Measurements from ENCODE around the gene TMA7B.

The TMA7B gene

GRCh38 chr22:39932918-39933649 lies 27.1 kb upstream of the TMA7B start:
- in situ Hi-C loops (cut with HindIII; ENCODE audit: low sequenced_read_pairs), result loop anchor here (5.0 kb wide), 1 partner anchor 76 kb away; no protein-coding TSS in a partner anchor

- in situ Hi-C loops (cut with HindIII; ENCODE audit: low sequenced_read_pairs), result loop anchor here (5.0 kb wide), 1 partner anchor 76 kb away; no protein-coding TSS in a partner anchor
These were observed 26.5 kb upstream of the TMA7B start for GRCh38 chr22:39933741-39934140.

DNA sequence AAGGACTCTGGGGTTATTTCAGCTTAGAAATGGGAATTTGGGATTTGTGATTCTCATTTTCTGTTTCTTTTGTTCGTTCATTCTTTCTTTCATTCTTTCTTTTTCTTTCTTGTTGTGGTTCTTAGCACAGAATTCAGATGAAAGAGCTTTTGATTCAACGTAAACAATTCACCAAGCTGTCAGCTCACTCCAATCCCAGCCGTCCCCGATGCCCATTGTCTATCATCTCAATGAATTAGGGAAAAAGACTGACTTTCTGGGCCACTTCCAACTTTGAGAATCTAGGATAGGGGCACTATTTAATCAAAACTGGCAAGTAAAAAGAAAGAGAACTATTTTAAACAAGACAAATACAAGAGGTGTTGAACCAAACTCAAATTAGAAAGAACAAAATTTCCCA lies 25.1 kb upstream of the TMA7B start:
- in situ Hi-C loops (cut with HindIII; ENCODE audit: low sequenced_read_pairs), result no loop called here

GRCh38 chr22:39935612-39936011 lies 24.6 kb upstream of the TMA7B start:
- in situ Hi-C loops (cut with HindIII; ENCODE audit: low sequenced_read_pairs), result no loop called here

DNA sequence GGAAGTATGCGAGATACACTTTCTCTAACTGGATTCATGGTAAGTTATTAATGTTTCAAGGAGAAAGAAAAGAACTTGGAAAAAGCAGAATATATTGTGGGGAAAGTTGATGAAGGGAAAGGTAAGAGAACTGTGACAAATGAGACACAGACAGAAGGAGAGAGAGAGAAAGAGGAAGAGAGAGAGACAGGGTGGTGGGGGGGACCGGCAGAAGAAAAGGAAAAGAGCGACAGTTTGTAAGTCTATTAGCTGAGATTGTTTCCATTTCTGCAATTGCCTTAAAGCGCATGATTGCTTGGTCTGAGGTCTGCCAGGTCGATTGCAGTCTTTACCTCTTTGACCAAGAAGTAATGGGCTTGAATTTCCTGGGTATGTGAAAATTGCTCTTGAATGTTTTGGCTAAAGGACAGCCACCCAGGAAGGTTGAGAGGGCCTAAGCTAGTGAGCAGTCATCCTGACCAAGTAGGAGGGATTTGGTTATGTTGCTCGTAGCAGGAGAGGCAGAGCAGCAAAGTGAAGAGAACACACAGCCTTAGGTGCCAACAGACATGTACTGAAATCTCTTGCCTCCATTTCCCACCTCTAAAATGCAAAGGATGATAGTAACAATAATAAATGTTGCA lies 23.6 kb upstream of the TMA7B start:
- in situ Hi-C loops (cut with HindIII; ENCODE audit: low sequenced_read_pairs), result no loop called here

DNA sequence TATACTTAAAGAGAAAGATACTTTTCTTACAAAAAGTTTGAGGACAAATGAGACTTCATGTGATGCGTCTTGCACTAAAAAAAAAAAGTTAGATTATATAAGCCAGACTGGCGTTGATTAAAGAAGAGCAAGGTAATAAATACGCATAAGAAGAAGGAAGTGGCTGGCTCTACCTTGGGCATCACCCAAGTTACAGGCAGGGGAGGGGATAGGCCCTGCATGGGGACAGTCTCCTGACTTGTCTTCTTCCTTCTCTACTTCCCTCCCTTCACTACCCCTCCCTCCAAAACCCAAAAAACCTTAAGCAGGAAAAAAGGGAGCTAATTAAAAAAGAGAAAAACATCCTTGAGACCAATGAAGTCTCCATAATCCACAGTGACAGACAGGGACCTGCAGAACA lies 22.3 kb upstream of the TMA7B start:
- in situ Hi-C loops (cut with HindIII; ENCODE audit: low sequenced_read_pairs), result no loop called here

GRCh38 chr22:39938509-39939111 lies 21.6 kb upstream of the TMA7B start:
- in situ Hi-C loops (cut with HindIII; ENCODE audit: low sequenced_read_pairs), result no loop called here

DNA sequence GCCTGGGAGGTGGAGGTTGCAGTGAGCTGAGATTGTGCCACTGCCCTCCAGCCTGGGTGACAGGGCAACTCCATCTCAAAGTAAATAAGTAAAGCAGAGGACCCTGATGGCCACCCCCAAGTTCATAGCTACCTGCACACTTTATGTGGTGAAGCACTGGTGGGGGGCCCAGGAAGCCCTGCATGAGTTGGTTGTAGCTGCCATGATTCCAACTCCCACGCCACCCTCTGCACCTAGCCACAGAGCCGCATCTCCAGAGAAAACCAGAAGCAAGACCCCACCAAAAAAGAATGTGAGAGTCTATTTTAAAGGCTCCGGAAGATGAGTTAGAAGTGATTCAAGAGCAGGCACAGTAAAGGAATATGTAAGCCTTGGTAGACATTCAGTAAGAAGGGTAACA lies 20.4 kb upstream of the TMA7B start:
- in situ Hi-C loops (cut with HindIII; ENCODE audit: low sequenced_read_pairs), result no loop called here

DNA sequence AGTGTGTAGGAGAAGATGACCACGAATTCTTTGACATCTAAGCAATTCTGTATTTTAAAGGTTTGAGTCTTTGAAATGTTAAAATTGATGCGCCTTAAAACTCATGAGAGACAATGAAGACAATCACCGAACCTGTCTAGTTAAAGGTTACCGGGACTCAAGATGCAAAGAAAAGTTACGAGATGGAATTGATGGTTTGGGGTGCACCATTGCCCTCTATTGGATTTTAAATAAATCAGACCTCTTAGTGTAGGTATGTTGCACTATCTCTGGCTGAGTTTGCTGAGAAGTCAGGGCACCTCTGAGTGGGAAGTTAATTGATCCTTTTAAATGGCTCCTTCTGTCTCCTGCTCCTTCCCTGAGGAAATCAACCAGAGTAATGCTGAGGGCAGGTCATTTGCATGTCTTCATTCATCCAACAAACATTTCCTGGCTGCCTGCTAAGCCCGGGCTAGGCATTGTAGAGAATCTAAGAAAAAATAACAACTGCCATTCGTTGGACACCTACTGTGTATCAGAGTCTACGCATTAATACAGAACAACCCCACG lies 19.4 kb upstream of the TMA7B start:
- in situ Hi-C loops (cut with HindIII; ENCODE audit: low sequenced_read_pairs), result no loop called here

DNA sequence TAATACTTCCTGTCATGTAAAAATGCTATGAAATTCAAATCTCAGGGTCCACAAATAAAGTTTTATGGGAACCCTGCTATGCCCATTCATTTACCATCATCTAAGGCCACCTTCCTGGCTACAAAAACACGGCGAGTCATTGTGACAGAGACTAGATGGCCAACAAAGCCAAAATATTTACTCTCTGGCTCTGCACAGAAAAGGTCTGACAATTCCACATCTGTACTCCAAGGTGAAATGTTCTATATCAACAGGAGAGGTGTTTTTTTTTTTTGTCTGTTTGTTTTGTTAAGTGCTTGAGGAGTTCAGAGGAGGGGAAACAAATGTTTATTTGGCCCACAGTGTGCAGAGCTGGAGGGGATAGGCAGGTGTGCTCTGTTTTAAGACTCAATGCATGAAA lies 18.6 kb upstream of the TMA7B start:
- in situ Hi-C loops (cut with HindIII; ENCODE audit: low sequenced_read_pairs), result no loop called here

- in situ Hi-C loops (cut with HindIII; ENCODE audit: low sequenced_read_pairs), result no loop called here
These were observed 17.6 kb upstream of the TMA7B start for GRCh38 chr22:39942439-39943230.

- in situ Hi-C loops (cut with HindIII; ENCODE audit: low sequenced_read_pairs), result no loop called here
These were observed 16.9 kb upstream of the TMA7B start for GRCh38 chr22:39943337-39943736.

- in situ Hi-C loops (cut with HindIII; ENCODE audit: low sequenced_read_pairs), result no loop called here
These were observed 16.0 kb upstream of the TMA7B start for GRCh38 chr22:39943953-39944872.

DNA sequence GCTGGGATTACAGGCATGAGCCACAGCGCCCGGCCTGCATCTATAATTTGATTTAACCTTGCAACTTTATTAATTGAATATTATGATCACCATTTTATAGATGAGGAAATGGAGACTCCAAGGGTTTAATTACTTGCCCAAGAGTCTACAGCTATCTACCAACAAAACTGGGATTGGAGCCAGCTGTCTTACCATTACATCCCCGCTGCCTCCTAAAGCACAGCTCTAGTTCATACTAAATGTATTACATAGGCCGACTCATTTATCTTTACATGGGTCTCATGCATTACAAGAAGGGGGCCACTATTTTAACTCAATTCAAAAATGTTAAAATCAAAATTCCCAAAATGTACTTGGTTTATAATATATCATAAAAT lies 14.1 kb upstream of the TMA7B start:
- in situ Hi-C loops (cut with HindIII; ENCODE audit: low sequenced_read_pairs), result no loop called here

DNA sequence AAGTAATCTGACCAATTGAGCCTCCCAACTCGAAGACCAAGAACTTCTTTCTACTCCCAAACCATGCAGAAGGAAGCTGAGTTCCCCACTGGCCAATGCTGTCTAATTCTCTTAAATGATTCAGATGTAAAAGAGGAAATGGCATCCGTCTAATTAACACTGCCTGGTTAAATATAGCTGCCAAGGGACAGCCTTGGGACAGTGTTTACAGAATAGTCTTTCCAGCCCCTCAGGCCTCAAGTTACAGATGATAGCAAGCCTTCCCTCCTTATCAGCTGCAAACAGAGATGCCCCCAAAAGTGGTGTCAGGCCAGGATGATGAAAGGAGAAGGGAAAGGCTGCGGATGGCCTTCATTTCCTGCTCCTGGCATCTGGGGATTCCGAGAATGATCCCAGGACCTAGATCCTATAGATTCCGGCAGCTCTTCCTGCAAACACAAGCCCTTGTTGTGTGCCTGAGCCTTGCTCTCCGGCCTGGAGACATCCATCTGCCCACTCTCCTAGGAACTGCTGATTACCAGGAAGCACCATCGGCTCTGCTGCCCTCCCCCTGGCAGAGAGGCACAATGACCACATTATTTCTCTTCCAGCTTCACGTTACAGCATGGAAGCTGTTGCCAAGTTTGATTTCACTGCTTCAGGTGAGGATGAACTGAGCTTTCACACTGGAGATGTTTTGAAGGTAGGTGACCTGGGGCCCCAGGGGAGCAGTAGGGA lies 13.5 kb upstream of the TMA7B start:
- in situ Hi-C loops (cut with HindIII; ENCODE audit: low sequenced_read_pairs), result no loop called here

GRCh38 chr22:39947220-39948216 lies 12.7 kb upstream of the TMA7B start:
- in situ Hi-C loops (cut with HindIII; ENCODE audit: low sequenced_read_pairs), result no loop called here

DNA sequence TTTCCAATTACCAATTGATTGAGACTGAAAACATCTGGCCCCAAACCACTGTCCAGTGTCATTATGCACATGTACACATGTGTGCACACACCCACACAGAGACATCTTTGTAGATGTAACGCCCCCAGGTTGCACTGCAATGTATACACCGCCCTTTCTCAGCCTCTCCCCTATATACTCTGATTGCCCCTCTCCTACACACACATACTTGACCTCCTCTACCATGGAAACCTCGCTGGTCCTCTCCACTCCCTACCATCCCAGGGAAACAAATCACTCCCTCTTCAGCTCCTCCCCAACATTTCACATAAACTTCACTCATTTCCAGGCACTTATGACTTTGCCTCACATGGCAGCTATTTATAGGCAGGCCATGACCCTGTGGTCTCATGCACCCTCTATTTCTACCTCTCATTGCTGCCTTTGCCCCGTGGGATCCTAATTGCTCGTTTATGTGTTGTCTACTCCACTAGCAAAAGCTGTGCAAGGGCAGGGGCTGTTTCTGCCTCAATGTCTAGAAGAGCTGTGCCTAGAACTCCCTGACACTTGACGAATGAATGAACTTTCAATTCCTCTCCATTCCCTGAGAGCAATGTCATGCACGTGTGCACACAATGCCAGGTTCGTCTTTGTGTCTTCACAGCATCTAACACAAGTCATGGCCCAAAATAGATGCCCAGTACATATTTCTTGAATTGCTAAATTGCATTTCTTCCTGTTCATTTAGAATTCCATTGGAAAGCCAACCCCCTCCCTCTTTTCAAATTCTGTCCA lies 10.0 kb upstream of the TMA7B start:
- in situ Hi-C loops (cut with HindIII; ENCODE audit: low sequenced_read_pairs), result no loop called here

Data from DLD1 (cell line).